GM13976 (cell line): Measurements from ENCODE around the gene IMMP2L.

Source experiments
- DNase-seq: peaks from one replicate; pipeline ENCODE4 v3.0.0; 2012; ENCODE audit warnings: low spot score
- in situ Hi-C: fragments of 300-500 bp; cut with MboI; formaldehyde crosslinking; loops from one replicate; pipeline ENCODE4 v1.12.0; 2022; ENCODE audit warnings: low sequenced_read_pairs, mixed read lengths, inconsistent platforms; ENCODE audit not compliant: unreplicated experiment
- TF ChIP-seq, protein P1 (sequence below): IDR thresholded peaks from 2 replicates; pipeline ENCODE4 v1.5.1; 2012; ENCODE audit warnings: borderline replicate concordance, mild to moderate bottlenecking; ENCODE audit not compliant: insufficient read depth; ENCODE audit errors: extremely low read depth, missing control alignments, control extremely low read depth

Gene IMMP2L

GRCh38 chr7:110790992-110791391, 771.3 kb downstream of the IMMP2L start:
- in situ Hi-C loops = no loop called here
- TF ChIP-seq, protein P1, sequence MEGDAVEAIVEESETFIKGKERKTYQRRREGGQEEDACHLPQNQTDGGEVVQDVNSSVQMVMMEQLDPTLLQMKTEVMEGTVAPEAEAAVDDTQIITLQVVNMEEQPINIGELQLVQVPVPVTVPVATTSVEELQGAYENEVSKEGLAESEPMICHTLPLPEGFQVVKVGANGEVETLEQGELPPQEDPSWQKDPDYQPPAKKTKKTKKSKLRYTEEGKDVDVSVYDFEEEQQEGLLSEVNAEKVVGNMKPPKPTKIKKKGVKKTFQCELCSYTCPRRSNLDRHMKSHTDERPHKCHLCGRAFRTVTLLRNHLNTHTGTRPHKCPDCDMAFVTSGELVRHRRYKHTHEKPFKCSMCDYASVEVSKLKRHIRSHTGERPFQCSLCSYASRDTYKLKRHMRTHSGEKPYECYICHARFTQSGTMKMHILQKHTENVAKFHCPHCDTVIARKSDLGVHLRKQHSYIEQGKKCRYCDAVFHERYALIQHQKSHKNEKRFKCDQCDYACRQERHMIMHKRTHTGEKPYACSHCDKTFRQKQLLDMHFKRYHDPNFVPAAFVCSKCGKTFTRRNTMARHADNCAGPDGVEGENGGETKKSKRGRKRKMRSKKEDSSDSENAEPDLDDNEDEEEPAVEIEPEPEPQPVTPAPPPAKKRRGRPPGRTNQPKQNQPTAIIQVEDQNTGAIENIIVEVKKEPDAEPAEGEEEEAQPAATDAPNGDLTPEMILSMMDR = no peak
- no peak for DNase-seq

- no peak for DNase-seq
- TF ChIP-seq, protein P1 = no peak
- in situ Hi-C loops = no loop called here
Measured at GRCh38 chr7:110786328-110786965, 775.8 kb downstream of the IMMP2L start.

GRCh38 chr7:110784749-110785148, 777.5 kb downstream of the IMMP2L start:
- TF ChIP-seq, protein P1 = no peak
- in situ Hi-C loops = no loop called here
- DNase-seq = no peak

DNA sequence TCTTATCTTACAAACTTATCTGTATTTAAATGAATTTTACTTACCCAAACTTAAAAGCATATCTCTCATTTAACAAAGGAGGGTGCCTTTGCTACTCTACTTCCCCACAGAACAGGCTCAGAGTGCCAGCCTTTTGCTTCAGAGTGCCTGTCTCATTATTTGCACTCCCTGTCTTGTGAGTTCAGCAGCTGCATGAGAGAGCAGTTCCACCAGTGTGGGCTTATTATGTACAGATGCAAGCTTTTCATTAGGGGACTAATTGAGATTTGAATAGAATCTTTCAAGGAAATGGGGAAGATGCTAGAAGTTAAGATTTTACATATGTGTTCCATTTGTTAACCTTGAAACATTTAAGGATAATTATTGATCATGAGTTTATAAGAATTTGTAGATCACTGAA, 781.6 kb downstream of the IMMP2L start:
- in situ Hi-C loops = no loop called here
- no peak for DNase-seq

GRCh38 chr7:110779339-110779738, 783.0 kb downstream of the IMMP2L start:
- no peak for DNase-seq
- TF ChIP-seq, protein P1 = no peak
- in situ Hi-C loops = no loop called here

More for the DNA sequence above, 781.6 kb downstream of the IMMP2L start:
- TF ChIP-seq, protein P1 = no peak

GRCh38 chr7:110775046-110775445, 787.2 kb downstream of the IMMP2L start:
- TF ChIP-seq, protein P1 = no peak
- no peak for DNase-seq
- in situ Hi-C loops = no loop called here
